ENCODE measurements around the gene IL22RA1. TPM values are rescaled to one million over a fixed set of nuclear protein-coding genes. Genes with fewer than 3 reads are reported as not detected.
A peak's percentile ranks its signal among the peaks of the same experiment; 100 is the strongest.

Gene IL22RA1
- total RNA-seq, 1 donor from 2014 or later: not detected

GRCh38 chr1:24085546-24085945, 57.4 kb downstream of the IL22RA1 start:
- no peak for DNase-seq
- Mint-ChIP-seq H3K4me1 (no peaks in the 10 kb centered on the region), H3K27me3 (no peaks in the 10 kb centered on the region), H3K27ac (no peak overlapping the region), H3K36me3 (ENCODE audit: low read depth) (no peaks in the 10 kb centered on the region), H3K4me3 (no peak overlapping the region), H3K9me3 (no peaks in the 10 kb centered on the region)
- intact Hi-C loops (cut with micrococcal nuclease): no loop called here

DNA sequence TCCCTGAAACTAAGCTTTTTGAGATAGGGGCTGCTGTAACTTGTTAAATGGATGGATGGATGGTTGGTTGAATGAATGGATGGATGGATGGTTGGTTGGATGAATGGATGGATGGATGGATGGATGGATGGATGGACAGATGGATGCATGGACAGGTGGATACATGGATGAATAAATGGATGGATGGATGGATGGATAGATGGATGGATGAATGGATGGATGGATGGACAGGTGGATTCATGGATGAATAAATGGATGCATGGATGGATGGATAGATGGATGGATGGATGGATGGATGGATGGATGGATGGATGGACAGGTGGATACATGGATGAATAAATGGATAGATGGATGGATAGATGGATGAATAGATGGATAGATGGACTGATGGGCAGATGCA, 57.9 kb downstream of the IL22RA1 start:
- Mint-ChIP-seq H3K9me3 (no peaks in the 10 kb centered on the region), H3K27ac (no peak overlapping the region), H3K27me3 (no peaks in the 10 kb centered on the region), H3K4me1 (no peaks in the 10 kb centered on the region), H3K4me3 (no peak overlapping the region), H3K36me3 (ENCODE audit: low read depth) (no peaks in the 10 kb centered on the region)
- DNase-seq: no peak
- intact Hi-C loops (cut with micrococcal nuclease): no loop called here

DNA sequence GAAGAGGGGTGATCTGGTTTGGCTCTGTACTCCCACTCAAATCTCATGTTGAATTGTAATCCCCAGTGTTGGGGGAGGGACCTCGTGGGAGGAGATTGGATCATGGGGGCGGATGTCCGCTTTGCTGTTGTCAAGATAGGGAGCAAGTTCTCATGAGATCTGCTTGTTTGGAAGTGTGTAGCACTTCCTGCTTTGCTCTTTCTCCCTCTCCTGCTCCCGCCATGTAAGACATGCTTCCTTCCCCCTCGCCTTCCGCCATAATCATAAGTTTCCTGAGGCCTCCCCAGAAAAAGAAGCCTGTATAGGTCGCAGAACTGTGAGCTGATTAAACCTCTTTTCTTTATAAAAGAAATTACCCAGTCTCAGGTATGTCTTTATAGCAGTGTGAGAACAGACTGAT, 58.9 kb downstream of the IL22RA1 start:
- no peak overlapping the region for H3K4me3 Mint-ChIP-seq
- DNase-seq: no peak
- intact Hi-C loops (cut with micrococcal nuclease): no loop called here
- H3K27me3 Mint-ChIP-seq: no peaks in the 10 kb centered on the region
- H3K27ac Mint-ChIP-seq: no peak overlapping the region
- no peaks in the 10 kb centered on the region for H3K36me3 Mint-ChIP-seq (ENCODE audit: low read depth)
- no peaks in the 10 kb centered on the region for H3K4me1 Mint-ChIP-seq
- H3K9me3 Mint-ChIP-seq: no peaks in the 10 kb centered on the region

GRCh38 chr1:24082372-24082771, 60.6 kb downstream of the IL22RA1 start:
- DNase-seq: no peak
- no peak overlapping the region for H3K27ac Mint-ChIP-seq
- H3K27me3 Mint-ChIP-seq: no peaks in the 10 kb centered on the region
- no peaks in the 10 kb centered on the region for H3K36me3 Mint-ChIP-seq (ENCODE audit: low read depth)
- intact Hi-C loops (cut with micrococcal nuclease): no loop called here
- no peak overlapping the region for H3K4me3 Mint-ChIP-seq
- no peaks in the 10 kb centered on the region for H3K9me3 Mint-ChIP-seq
- no peaks in the 10 kb centered on the region for H3K4me1 Mint-ChIP-seq

DNA sequence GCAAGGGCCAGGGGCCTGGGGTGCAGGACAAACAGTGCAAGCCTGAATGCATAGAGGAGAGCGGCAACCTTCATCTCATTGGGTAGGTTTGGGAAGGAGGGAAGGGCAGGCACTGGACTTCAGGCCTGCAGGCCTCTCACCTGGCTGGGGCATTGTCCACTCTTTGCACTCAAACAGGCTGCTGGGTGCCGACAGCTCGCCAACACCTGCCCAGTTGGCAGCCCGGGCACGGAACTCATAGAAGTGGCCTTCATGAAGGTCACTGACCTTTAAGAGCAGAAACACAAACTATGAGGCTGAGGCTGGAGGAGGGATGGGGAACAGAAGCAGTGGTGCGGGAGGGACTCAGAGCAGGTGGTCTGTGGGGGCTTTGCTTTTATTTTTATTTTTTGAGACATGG, 61.8 kb downstream of the IL22RA1 start:
- DNase-seq: no peak
- Mint-ChIP-seq H3K9me3 (no peaks in the 10 kb centered on the region), H3K27me3 (no peaks in the 10 kb centered on the region), H3K36me3 (ENCODE audit: low read depth) (no peaks in the 10 kb centered on the region), H3K27ac (no peak overlapping the region), H3K4me3 (no peak overlapping the region), H3K4me1 (no peaks in the 10 kb centered on the region)
- intact Hi-C loops (cut with micrococcal nuclease): no loop called here

GRCh38 chr1:24080131-24080530, 62.8 kb downstream of the IL22RA1 start:
- Mint-ChIP-seq H3K27me3 (no peaks in the 10 kb centered on the region), H3K4me1 (no peaks in the 10 kb centered on the region), H3K27ac (no peak overlapping the region), H3K9me3 (no peaks in the 10 kb centered on the region), H3K36me3 (ENCODE audit: low read depth) (no peaks in the 10 kb centered on the region), H3K4me3 (no peak overlapping the region)
- no peak for DNase-seq
- intact Hi-C loops (cut with micrococcal nuclease): no loop called here

- no peak overlapping the region for H3K27ac Mint-ChIP-seq
- no peak overlapping the region for H3K4me3 Mint-ChIP-seq
- H3K27me3 Mint-ChIP-seq: no peaks in the 10 kb centered on the region
- intact Hi-C loops (cut with micrococcal nuclease): no loop called here
- no peaks in the 10 kb centered on the region for H3K9me3 Mint-ChIP-seq
- H3K4me1 Mint-ChIP-seq: no peaks in the 10 kb centered on the region
- no peak for DNase-seq
- H3K36me3 Mint-ChIP-seq (ENCODE audit: low read depth): no peaks in the 10 kb centered on the region
Measured at GRCh38 chr1:24077278-24077978, 65.5 kb downstream of the IL22RA1 start.

- H3K27ac Mint-ChIP-seq: no peak overlapping the region
- no peak for DNase-seq
- no peaks in the 10 kb centered on the region for H3K9me3 Mint-ChIP-seq
- H3K4me1 Mint-ChIP-seq: peaks cover under 1% of the 10 kb centered on the region
- no peaks in the 10 kb centered on the region for H3K36me3 Mint-ChIP-seq (ENCODE audit: low read depth)
- peaks cover 2% of the 10 kb centered on the region for H3K27me3 Mint-ChIP-seq
- intact Hi-C loops (cut with micrococcal nuclease): no loop called here
- H3K4me3 Mint-ChIP-seq: no peak overlapping the region
Measured at GRCh38 chr1:24075946-24076345, 67.0 kb downstream of the IL22RA1 start.

GRCh38 chr1:24075590-24075854, 67.4 kb downstream of the IL22RA1 start:
- peaks cover 4% of the 10 kb centered on the region for H3K4me1 Mint-ChIP-seq
- H3K27ac Mint-ChIP-seq: no peak overlapping the region
- H3K27me3 Mint-ChIP-seq: peaks cover 5% of the 10 kb centered on the region
- no peaks in the 10 kb centered on the region for H3K36me3 Mint-ChIP-seq (ENCODE audit: low read depth)
- no peak for DNase-seq
- no peaks in the 10 kb centered on the region for H3K9me3 Mint-ChIP-seq
- intact Hi-C loops (cut with micrococcal nuclease): no loop called here
- H3K4me3 Mint-ChIP-seq: no peak overlapping the region

DNA sequence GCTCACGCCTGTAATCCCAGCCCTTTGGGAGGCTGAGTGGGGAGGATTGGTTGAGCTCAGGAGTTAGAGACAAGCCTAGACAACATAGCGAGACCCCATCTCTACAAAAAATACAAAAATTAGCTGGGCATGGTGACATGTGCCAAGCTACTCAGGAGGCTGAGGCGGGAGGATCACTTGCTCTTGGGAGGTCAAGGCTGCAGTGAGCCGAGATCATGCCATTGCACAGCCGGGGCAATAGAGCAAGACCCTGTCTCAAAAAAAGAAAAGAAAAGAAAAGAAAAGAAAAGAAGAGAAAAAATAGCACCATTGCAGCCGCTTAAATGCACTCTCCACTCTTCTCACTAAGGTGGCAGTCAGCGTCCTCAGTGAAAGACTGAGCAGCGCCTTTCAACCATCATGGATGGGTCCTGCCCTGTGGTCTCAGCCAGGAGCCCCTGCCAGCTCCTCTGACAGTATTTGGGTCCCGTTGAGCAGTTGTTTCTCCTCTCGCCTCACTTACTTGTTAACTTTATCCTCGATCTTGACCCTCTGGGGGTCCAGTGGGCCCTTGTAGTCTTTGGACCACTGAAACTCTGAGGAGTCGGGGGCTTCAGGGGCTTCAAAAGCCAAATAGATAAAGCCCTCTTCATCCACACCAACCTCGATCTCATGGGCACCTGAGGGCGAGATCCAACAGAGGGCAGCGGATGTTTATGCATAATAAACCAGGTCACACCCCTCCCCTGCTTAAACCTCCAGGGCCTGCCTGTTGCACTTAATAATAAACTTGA, 67.9 kb downstream of the IL22RA1 start:
- Mint-ChIP-seq H3K4me1 (peaks cover 4% of the 10 kb centered on the region), H3K4me3 (no peak overlapping the region), H3K27ac (no peak overlapping the region), H3K9me3 (no peaks in the 10 kb centered on the region), H3K36me3 (ENCODE audit: low read depth) (no peaks in the 10 kb centered on the region), H3K27me3 (peaks cover 5% of the 10 kb centered on the region)
- DNase-seq: no peak
- intact Hi-C loops (cut with micrococcal nuclease): no loop called here

- no peaks in the 10 kb centered on the region for H3K9me3 Mint-ChIP-seq
- no peak for DNase-seq
- intact Hi-C loops (cut with micrococcal nuclease): no loop called here
- H3K4me1 Mint-ChIP-seq: peaks cover 4% of the 10 kb centered on the region
- no peaks in the 10 kb centered on the region for H3K36me3 Mint-ChIP-seq (ENCODE audit: low read depth)
- H3K4me3 Mint-ChIP-seq: no peak overlapping the region
- H3K27me3 Mint-ChIP-seq: peaks cover 5% of the 10 kb centered on the region
- peak overlapping the region; percentile 11 for H3K27ac Mint-ChIP-seq
Measured at GRCh38 chr1:24074196-24074595, 68.7 kb downstream of the IL22RA1 start.

DNA sequence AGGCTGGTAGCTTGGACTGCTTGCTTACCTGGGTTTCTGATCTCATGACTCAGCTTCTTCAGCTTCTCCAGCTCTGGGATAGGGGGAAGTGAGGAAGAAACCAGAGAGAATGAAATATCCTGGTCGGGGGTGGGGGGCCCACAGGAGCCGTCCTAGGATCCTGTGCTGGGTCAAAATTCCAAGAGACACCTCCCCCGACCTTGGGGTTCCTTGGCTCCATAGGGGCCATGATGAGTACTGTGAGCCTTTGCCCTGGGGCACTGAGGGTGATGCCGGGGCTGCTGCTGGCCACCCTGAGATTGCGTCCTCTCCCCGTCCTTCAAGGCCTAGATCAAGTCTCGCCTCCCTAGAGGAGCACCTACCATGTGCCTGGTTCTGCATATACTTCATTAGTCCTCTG, 71.0 kb downstream of the IL22RA1 start:
- Mint-ChIP-seq H3K27ac (no peak overlapping the region), H3K9me3 (no peaks in the 10 kb centered on the region), H3K4me3 (no peak overlapping the region), H3K36me3 (ENCODE audit: low read depth) (no peaks in the 10 kb centered on the region), H3K4me1 (peaks cover 4% of the 10 kb centered on the region), H3K27me3 (peaks cover 5% of the 10 kb centered on the region)
- intact Hi-C loops (cut with micrococcal nuclease): loop anchor here (1.0 to 2.0 kb wide), 3 partner anchors 40 to 321 kb away; partner anchors contain the start of gene MYOM3
- DNase-seq: no peak

DNA sequence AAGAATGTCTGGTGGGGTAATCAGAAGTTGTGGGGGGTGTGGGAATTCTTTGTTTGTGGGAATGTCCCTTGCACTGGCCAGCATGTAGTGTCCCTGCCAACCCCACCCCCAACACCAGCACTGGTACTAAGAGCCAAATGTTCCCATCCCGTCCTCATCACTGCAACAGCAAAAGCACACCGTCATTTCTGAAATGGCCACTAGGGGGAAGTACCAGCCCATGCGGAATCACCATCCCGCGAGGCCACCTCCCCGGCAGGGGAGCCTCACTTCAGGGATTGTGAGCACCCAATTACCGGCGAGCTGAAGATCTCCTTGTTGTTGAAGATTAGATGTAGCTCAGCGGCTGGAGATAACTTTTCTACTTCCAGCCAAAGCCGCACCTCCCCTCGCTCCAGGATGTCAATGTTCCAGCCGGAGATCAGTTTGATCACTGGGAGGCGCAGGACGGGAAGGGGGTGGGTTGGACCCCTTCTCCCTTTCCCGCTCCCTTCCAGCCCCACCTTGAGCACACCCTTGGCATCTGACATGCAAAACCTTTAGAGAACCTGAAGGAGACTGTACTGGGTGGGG, 72.0 kb downstream of the IL22RA1 start:
- Mint-ChIP-seq H3K27ac (no peak overlapping the region), H3K4me3 (no peak overlapping the region), H3K36me3 (ENCODE audit: low read depth) (no peaks in the 10 kb centered on the region), H3K4me1 (peaks cover 4% of the 10 kb centered on the region), H3K27me3 (peaks cover 8% of the 10 kb centered on the region), H3K9me3 (no peaks in the 10 kb centered on the region)
- DNase-seq: peak; percentile 92
- intact Hi-C loops (cut with micrococcal nuclease): loop anchor here (1.0 to 2.0 kb wide), 3 partner anchors 41 to 322 kb away; partner anchors contain the start of gene MYOM3

DNA sequence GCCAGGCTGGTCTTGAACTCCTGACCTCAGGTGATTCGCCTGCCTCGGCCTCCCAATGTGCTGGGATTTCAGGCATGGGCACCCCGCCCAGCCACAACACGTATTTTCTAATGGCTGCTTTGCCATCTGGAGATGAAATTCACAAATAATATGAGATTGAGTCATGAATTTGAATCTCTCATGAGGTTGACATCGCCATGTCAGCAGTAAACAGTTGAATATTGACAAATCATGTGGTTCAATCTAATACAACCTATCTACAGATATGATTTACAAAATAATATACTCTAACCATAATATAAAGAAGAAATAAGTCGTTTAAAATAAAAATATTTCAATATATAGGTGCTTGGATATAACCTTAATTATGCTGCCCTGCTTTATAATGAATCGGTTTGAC, 73.1 kb downstream of the IL22RA1 start:
- Mint-ChIP-seq H3K9me3 (no peaks in the 10 kb centered on the region), H3K4me1 (peaks cover 4% of the 10 kb centered on the region), H3K27me3 (peaks cover 8% of the 10 kb centered on the region), H3K4me3 (no peak overlapping the region), H3K27ac (no peak overlapping the region), H3K36me3 (ENCODE audit: low read depth) (no peaks in the 10 kb centered on the region)
- no peak for DNase-seq
- intact Hi-C loops (cut with micrococcal nuclease): loop anchor here (2.0 kb wide), 2 partner anchors 81 to 323 kb away; no protein-coding TSS in a partner anchor

Data from activated CD4-positive, alpha-beta T cell treated with anti-CD3 and anti-CD28 coated beads, Interleukin-2, amount 10 ng/mL, durations not matched to agents 24 days and 14 days (primary cell).